ENCODE data around the gene DNAH3.
"Not testable (repeated sequence)": the region's sequence is repeated elsewhere in the genome, so short reads cannot be mapped to it uniquely, and the experiment has no call there.

DNAH3 gene

DNA sequence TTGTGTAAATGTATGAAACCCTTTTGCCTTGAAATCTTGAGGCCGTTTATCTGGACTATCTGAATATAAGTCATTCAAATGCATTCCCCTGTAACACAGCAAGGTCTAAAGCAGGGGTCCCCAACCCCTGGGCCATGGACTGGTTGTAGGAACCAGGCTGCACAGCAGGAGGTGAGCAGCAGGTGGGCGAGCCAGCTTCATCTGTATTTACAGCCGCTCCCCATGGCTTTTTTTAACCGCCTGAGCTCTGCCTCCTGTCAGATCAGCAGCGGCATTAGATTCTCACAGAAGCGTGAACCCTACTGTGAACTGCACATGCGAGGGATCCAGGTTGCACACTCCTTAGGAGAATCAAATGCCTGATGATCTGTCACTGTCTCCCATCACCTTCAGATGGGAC lies 24.1 kb downstream of the DNAH3 start:
- no peak for DNase-seq (ENCODE audit: low spot score)

GRCh38 chr16:21125191-21125590 lies 25.5 kb downstream of the DNAH3 start:
- TF ChIP-seq, protein P1, sequence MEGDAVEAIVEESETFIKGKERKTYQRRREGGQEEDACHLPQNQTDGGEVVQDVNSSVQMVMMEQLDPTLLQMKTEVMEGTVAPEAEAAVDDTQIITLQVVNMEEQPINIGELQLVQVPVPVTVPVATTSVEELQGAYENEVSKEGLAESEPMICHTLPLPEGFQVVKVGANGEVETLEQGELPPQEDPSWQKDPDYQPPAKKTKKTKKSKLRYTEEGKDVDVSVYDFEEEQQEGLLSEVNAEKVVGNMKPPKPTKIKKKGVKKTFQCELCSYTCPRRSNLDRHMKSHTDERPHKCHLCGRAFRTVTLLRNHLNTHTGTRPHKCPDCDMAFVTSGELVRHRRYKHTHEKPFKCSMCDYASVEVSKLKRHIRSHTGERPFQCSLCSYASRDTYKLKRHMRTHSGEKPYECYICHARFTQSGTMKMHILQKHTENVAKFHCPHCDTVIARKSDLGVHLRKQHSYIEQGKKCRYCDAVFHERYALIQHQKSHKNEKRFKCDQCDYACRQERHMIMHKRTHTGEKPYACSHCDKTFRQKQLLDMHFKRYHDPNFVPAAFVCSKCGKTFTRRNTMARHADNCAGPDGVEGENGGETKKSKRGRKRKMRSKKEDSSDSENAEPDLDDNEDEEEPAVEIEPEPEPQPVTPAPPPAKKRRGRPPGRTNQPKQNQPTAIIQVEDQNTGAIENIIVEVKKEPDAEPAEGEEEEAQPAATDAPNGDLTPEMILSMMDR (IDR thresholded peaks at IDR 0.05; ENCODE audit: extremely low read depth, insufficient read depth, missing control alignments) = no peak
- no peak for DNase-seq (ENCODE audit: low spot score)
- in situ Hi-C loops (cut with MboI; ENCODE audit: low pct_unique_long_range_greater_than_20kb, low sequenced_read_pairs, unreplicated experiment) = no loop called here

More for the DNA sequence above, 24.1 kb downstream of the DNAH3 start:
- in situ Hi-C loops (cut with MboI; ENCODE audit: low pct_unique_long_range_greater_than_20kb, low sequenced_read_pairs, unreplicated experiment) = no loop called here
- TF ChIP-seq, protein P1 (IDR thresholded peaks at IDR 0.05; ENCODE audit: extremely low read depth, insufficient read depth, missing control alignments) = no peak

DNA sequence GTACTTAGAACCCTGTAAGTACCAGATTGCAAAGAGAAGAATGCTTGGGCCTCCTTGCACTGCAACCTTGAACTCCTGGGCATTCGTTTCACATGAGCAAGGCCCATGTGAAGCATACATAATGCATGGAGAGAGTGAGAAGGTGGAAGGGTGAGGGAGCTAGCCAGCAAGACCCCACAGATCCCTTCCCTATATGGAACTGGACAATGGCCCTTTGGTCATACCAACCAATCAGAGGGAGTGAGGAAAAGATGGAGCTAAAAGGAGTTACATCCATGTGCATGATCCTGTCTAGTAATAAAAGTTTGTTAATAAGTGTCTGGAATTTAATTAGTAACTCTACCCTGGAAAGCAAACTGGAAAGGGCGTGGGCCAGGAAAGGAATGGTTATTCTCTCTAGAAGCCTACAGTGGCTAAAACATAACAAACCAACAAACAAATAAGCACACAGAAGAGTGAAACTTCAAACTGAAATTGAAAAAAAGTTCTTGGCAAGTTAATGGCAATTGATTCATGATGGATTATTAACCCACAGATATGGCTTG lies 29.6 kb downstream of the DNAH3 start:
- TF ChIP-seq, protein P1 (IDR thresholded peaks at IDR 0.05; ENCODE audit: extremely low read depth, insufficient read depth, missing control alignments) = no peak
- no peak for DNase-seq (ENCODE audit: low spot score)
- in situ Hi-C loops (cut with MboI; ENCODE audit: low pct_unique_long_range_greater_than_20kb, low sequenced_read_pairs, unreplicated experiment) = no loop called here

DNA sequence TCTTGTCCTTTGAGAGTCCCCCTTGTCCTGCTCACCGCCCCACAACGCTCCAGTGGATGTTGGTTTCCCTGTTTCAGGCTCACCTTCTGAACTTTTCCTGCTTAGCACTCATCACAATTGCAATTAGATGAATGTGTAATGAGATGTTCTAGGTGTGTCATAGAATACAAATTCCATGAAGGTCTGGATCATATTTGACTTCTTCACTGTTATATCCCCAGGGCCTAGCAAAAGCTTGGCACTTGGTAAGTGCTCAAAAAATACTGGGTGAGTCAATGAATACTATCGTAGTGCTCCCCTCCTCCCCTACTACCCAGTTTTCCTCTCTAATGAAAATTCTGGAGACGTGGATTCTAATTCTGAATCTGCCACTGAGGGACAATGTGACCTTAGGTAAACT lies 33.1 kb downstream of the DNAH3 start:
- TF ChIP-seq, protein P1 (IDR thresholded peaks at IDR 0.05; ENCODE audit: extremely low read depth, insufficient read depth, missing control alignments) = no peak
- no peak for DNase-seq (ENCODE audit: low spot score)
- in situ Hi-C loops (cut with MboI; ENCODE audit: low pct_unique_long_range_greater_than_20kb, low sequenced_read_pairs, unreplicated experiment) = no loop called here

DNA sequence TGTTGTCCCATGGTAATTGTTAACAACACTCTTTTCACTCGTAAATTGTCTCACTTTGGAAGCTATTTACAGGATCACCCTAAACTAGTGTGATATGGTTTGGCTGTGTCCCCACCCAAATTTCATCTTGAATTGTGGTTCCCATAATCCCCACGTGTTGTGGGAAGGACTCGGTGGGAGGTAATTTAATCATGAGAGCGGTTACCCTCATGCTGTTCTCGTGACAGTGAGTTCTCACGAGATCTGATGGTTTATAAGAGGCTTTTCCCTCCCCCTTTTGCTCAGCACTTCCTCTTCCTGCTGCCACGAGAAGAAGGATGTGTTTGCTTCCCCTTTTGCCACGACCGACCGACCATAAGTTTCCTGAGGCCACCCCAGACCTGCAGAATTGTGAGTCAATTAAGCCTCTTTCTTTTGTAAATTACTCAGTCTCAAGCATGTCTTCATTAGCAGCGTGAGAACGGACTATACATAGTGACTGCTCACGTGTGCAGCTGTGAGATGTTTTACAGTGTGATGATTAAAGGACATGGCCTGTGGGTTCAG lies 34.4 kb downstream of the DNAH3 start:
- in situ Hi-C loops (cut with MboI; ENCODE audit: low pct_unique_long_range_greater_than_20kb, low sequenced_read_pairs, unreplicated experiment) = no loop called here
- no peak for DNase-seq (ENCODE audit: low spot score)
- TF ChIP-seq, protein P1 (IDR thresholded peaks at IDR 0.05; ENCODE audit: extremely low read depth, insufficient read depth, missing control alignments) = no peak

GRCh38 chr16:21115551-21115950 lies 35.1 kb downstream of the DNAH3 start:
- DNase-seq (ENCODE audit: low spot score); in situ Hi-C loops (cut with MboI; ENCODE audit: low pct_unique_long_range_greater_than_20kb, low sequenced_read_pairs, unreplicated experiment): not testable (repeated sequence)

DNA sequence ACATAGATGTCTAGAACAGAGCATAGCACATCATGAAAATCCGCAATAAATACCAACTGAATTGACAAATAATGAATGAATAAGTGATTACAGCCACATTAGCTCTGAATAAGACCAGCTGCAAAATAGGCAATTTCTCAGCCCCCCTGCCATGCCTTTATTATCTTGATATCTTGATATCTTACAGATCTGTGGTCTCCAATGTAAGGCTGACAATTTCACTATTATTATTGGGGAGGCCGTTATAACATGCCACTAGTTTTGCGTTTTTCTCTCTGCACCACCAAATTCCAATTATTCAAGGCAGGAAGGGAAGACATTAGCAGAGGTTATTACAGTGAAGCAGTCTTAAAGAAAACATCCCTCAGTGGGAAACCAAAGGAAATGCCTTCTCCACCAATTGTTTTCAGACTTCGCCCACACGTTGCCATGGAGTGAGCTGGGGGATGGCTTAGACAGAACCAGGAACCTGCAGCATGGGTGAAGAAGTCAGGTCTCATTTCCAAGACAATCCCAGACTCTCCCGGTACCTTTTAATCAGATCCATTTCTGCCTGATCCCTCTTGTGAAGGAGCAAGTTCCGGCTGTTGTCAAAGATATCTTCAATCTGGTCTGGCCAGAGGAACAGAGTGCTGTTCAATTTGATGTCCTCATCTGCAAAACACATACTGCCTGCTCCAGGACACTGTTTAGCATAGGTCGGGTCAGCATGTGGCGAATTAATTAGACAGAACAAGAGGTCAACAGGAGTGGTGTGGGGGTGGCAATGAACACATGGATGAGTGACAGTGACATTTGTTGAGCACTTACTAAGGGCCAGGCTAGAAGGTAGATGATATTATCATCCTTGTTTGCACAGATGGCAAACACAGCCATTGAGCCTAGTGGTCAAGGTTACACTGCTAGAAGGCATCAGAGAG lies 46.4 kb downstream of the DNAH3 start:
- TF ChIP-seq, protein P1 (IDR thresholded peaks at IDR 0.05; ENCODE audit: extremely low read depth, insufficient read depth, missing control alignments) = no peak
- DNase-seq (ENCODE audit: low spot score) = no peak
- in situ Hi-C loops (cut with MboI; ENCODE audit: low pct_unique_long_range_greater_than_20kb, low sequenced_read_pairs, unreplicated experiment) = no loop called here

Measured in GM13977 (cell line).